SKM-1 treated with dmso at 0.1 percent for 144 hours (cell line): ENCODE results near the gene CUL3.
A peak's percentile ranks its signal among the peaks of the same experiment; 100 is the strongest.
"Not testable (repeated sequence)": the region's sequence is repeated elsewhere in the genome, so short reads cannot be mapped to it uniquely, and the experiment has no call there.

ENCODE experiments used
- DNase-seq: peaks from one replicate; lab custom pipeline; 2025; ENCODE audit not compliant: unreplicated experiment; lab: John Stamatoyannopoulos, UW

The CUL3 gene

GRCh38 chr2:224485081-224486014, 99.8 kb downstream of the CUL3 start:
- DNase-seq, result not testable (repeated sequence)

GRCh38 chr2:224479826-224480225, 105.3 kb downstream of the CUL3 start:
- DNase-seq, result no peak

GRCh38 chr2:224472827-224473226, 112.3 kb downstream of the CUL3 start:
- no peak for DNase-seq

- DNase-seq, result no peak
Observed at GRCh38 chr2:224472137-224472536, 113.0 kb downstream of the CUL3 start.

- no peak for DNase-seq
Observed at GRCh38 chr2:224469374-224469964, 115.7 kb downstream of the CUL3 start.

DNA sequence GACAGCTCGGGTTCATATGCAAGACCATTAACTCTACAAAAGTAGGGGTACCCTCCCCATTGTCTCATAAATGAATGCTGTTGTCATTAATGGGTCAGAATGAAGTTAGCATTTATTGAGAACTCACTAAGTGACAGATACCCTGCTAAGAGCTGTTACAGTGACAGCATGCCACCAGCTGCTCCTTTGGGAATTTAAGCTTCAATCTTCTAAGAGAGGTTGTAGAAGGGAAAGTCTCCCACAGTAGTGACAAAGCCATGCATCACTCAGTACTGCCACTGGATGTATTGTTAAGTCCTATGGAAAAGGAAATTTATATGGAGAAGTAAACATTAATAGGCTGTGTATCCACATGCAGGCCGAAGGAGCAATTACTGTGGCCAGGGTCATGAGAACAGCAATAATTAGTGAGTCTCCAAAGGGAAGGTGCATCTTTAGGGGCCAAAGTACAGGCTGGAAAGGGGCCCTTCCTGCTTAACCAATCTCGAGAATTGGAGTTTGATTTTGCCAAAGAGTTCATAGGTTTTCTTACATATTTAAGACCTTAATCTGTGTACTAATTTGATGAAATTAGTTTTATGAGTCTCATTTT, 118.8 kb downstream of the CUL3 start:
- DNase-seq, result no peak

DNA sequence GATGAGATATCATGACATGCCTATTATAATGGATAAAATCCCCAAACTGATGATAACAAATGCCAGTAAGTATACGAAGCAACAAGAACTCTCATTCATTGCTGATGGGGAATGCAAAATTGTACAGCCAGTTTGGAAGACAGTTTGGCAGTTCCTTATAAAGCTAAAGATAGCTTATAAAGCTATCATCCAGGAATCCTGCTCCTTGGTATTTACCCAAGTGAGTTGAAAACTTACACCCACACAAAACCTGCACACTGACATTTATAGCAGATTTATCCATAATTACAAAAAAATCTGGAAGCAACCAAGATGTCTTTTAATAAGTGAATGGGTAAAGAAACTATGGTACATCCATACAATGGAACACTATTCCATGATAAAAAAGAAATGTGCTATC, 123.8 kb downstream of the CUL3 start:
- no peak for DNase-seq

DNA sequence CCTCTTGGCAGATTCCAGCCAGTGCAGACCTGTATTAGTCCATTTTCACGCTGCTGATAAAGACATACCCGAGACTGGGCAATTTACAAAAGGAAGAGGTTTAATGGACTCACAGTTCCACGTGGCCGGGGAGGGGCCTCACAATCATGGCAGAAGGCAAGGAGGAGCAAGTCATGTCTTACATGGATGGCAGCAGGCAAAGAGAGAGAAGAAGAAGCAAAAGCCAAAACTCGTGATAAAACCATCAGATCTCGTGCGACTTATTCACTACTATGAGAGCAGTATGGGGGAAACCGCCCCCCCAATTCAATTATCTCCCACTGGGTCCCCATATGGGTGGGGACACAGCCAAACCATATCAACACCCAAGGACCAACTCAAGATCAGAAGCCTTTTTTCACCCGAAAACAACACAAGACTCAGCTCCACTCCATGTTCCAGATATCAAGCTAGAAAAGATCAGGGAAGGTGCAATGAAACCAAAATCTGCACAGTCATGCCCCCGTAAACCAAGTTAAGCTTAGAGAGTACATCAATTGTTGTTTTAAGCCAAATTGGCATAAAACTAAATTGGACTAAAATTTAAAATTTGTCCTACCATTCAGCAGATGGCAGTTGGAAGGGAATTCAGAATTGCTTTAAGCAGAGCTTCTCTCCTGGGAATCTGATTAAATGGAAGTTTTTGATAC, 127.6 kb downstream of the CUL3 start:
- DNase-seq, result no peak

DNA sequence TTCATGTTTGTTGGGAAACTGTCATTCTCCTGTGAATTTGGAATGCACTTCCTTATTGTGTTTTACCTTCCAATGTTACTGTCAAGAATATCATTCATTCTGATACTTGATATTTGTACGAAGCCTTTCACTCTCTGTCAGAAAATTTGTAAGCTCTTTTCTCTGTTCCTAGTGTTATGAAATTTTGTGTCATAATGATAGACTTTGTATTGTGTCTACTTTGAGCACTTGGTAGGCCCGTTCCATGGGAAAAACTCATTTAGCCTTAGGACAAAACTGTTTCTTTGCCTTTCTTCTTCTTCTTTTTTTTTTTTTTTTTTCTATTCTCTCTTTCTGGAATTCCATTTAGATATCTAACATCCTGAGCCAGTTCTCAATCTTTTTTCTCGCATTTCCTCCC, 131.3 kb downstream of the CUL3 start:
- no peak for DNase-seq

DNA sequence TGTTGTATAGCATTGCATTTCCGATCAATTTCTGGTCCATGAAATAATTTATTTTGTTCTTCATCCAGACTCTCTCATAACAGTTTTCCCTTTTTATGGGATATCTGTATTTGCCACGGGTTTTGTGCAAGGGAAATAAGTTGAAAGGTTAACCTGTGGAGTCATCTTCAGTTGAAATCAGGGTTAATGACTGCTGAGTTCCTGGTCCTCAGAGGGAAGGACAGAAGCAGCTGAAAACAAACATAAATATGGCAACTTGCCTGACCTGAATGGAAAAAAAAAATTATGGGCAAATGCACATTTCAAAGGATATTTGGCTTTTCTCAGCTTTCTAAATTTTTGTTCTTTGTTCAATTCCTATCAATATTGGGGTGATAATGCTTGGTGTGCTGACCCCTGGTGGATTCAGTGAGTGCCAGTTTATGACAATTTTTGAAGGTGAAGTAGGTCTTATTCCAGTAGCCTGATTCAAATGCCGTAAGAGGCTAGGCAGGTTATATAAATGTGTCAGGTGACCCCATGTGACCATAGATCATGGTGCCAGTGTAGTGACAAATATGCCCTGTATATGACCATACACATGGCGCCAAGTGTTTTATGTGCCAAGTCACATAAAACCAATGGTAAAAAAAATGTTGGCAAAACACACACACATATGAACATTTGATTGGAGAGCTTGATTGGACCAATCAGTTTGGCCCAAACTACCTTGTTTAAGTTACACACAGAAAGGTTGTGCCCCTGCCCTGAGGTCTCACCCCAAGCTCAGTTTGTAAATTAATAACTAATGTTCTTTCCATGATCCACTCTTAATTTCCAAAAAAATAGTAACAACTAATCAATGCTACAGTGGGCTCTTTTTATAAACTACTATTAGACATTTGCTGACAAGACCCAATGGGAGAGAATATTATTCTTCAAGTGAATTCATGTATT, 135.7 kb downstream of the CUL3 start:
- DNase-seq, result peak; percentile 23

DNA sequence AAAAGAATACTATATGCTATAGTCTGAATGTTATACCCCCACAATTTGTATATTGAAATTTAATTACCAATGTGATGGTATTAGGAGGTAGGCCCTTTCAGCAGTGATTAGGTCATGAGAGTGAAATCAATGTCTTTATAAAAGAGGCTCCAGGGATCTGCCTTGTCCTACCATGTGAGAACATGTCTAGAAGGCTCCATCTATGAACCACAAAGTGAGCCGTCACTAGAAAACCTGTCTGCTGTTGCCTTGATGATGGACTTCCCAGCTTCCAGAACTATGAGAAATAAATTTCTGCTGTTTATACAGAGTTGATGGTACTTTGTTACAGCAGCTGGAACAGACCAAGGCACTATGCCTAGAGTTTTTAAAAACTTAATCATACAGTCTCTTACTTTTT, 136.9 kb downstream of the CUL3 start:
- no peak for DNase-seq

- DNase-seq, result no peak
Observed at GRCh38 chr2:224444783-224445182, 140.4 kb downstream of the CUL3 start.

DNA sequence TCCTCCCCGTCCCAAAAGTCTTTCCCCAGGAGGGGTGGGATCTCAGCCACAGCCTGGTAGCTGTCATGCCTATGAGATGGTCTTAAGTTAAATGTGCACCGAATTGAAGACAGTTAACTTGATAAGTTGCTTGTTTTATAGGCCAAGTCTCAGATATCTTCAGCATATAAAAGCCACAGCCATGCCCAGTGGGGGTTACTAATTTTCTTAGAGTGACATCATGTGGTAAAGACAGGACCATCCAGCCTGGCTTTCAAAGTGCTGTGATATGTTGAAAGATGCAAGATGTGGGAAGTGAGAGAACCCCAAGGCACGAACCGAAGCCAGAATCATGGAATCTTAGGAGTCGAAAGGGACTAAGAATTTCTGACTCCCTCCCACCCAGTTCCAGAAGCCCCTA, 141.1 kb downstream of the CUL3 start:
- DNase-seq, result no peak

- DNase-seq, result no peak
Observed at GRCh38 chr2:224442071-224442967, 142.8 kb downstream of the CUL3 start.

GRCh38 chr2:224440988-224441387, 144.2 kb downstream of the CUL3 start:
- no peak for DNase-seq

- no peak for DNase-seq
Observed at GRCh38 chr2:224438726-224439125, 146.4 kb downstream of the CUL3 start.

DNA sequence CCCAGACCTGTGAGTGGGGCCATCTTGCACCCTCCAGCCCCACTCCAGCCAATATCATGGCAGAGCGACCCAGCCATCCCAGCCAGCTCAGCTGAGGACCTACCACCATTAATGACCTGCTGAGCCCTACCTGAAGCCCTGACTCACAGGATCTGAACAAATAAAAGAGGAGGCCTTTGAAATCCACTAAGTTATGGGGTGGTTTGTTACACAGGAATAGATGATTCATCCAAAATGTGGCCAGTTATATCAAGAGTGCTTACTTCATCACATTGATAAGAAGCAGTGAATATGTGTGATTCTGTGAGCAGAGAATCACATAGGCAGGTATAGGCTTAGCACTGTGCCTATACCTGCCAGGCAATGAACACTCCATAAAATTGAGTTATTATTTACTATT, 148.5 kb downstream of the CUL3 start:
- no peak for DNase-seq

- DNase-seq, result no peak
Observed at GRCh38 chr2:224434618-224435017, 150.5 kb downstream of the CUL3 start.

DNA sequence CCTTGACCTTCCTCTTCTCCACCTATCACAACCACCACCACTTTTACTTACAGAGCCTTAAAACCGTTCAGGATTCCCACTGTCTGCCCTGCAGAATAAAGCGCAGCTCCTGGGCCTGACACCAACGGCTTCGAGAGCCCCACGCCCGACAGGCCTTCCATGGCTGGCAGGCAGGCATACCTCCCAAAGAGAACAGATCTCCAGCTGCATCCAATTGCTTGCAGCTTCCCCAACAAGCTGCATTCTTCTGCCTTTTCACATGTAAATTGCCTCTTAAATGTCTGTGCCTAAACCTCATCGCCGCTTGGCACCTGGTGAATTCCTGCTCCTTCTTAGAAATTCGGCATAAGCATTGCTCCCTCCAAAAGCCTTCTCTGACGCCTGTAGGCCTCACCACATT, 151.7 kb downstream of the CUL3 start:
- no peak for DNase-seq
